Right lung (tissue), 10 donors: Measurements from ENCODE around the gene FOLR1. TPM values are rescaled to one million over a fixed set of nuclear protein-coding genes. Genes with fewer than 3 reads are reported as not detected.
"Not testable (repeated sequence)": the region's sequence is repeated elsewhere in the genome, so short reads cannot be mapped to it uniquely, and the experiment has no call there.

Experiments
- DNase-seq, 2 donors: peaks; one replicate each; pipeline ENCODE4 v3.0.0-alpha.2; 2013
- long read RNA-seq, 8 donors: transcript quantifications; one replicate each; lab custom pipeline, GENCODE V29; 2026
- polyA plus RNA-seq, 5 donors: library from polyadenylated mRNA; unstranded; fragments of 120-200 nt; gene quantifications; one replicate each; pipeline versions ENCODE4 v1.2.1 to v1.2.3, GENCODE V29; 2013; ENCODE audit warnings: inconsistent platforms in 1 of 5, low replicate concordance in 1 of 5; ENCODE audit not compliant: insufficient read length in 5 of 5, insufficient read depth in 1 of 5

FOLR1 gene
- polyA plus RNA-seq = 10 to 100 TPM; 52.6 to 97.6 (median 70.6) TPM
- long read RNA-seq, donor 1, transcript FOLR1-202 (4 exons, 996 nt) = major isoform, 43 of 114 reads
- long read RNA-seq, donor 1, transcript FOLR1-201 (5 exons, 1,130 nt) = minor isoform, 27 of 114 reads
- long read RNA-seq, donor 1, transcript FOLR1-204 (6 exons, 1,061 nt) = minor isoform, 31 of 114 reads
- long read RNA-seq, donor 1, partial matches to known transcripts = 13 of 114 reads
- long read RNA-seq, donor 1, other reads (novel, unspliced or antisense) = 0 of 114 reads
- long read RNA-seq, donor 2, transcript FOLR1-204 (6 exons, 1,061 nt) = major isoform, 6 of 22 reads
- long read RNA-seq, donor 2, transcript FOLR1-201 (5 exons, 1,130 nt) = minor isoform, 5 of 22 reads
- long read RNA-seq, donor 2, partial matches to known transcripts = 8 of 22 reads
- long read RNA-seq, donor 2, other reads (novel, unspliced or antisense) = 0 of 22 reads
- long read RNA-seq, donor 3, transcript FOLR1-201 (5 exons, 1,130 nt) = minor isoform, 10 of 69 reads
- long read RNA-seq, donor 3, transcript FOLR1-204 (6 exons, 1,061 nt) = major isoform, 16 of 69 reads
- long read RNA-seq, donor 3, transcript FOLR1-202 (4 exons, 996 nt) = minor isoform, 15 of 69 reads
- long read RNA-seq, donor 3, partial matches to known transcripts = 28 of 69 reads
- long read RNA-seq, donor 3, other reads (novel, unspliced or antisense) = 0 of 69 reads
- long read RNA-seq, donor 4, transcript FOLR1-204 (6 exons, 1,061 nt) = minor isoform, 5 of 19 reads
- long read RNA-seq, donor 4, transcript FOLR1-202 (4 exons, 996 nt) = major isoform, 11 of 19 reads
- long read RNA-seq, donor 4, partial matches to known transcripts = 0 of 19 reads
- long read RNA-seq, donor 4, other reads (novel, unspliced or antisense) = 0 of 19 reads
- long read RNA-seq, donor 5, transcript FOLR1-201 (5 exons, 1,130 nt) = minor isoform, 9 of 47 reads
- long read RNA-seq, donor 5, transcript FOLR1-202 (4 exons, 996 nt) = major isoform, 18 of 47 reads
- long read RNA-seq, donor 5, transcript FOLR1-204 (6 exons, 1,061 nt) = minor isoform, 11 of 47 reads
- long read RNA-seq, donor 5, partial matches to known transcripts = 8 of 47 reads
- long read RNA-seq, donor 5, other reads (novel, unspliced or antisense) = 0 of 47 reads
- long read RNA-seq, donor 6, transcript FOLR1-202 (4 exons, 996 nt) = major isoform, 47 of 96 reads
- long read RNA-seq, donor 6, transcript FOLR1-204 (6 exons, 1,061 nt) = minor isoform, 17 of 96 reads
- long read RNA-seq, donor 6, transcript FOLR1-201 (5 exons, 1,130 nt) = minor isoform, 17 of 96 reads
- long read RNA-seq, donor 6, partial matches to known transcripts = 11 of 96 reads
- long read RNA-seq, donor 6, other reads (novel, unspliced or antisense) = 0 of 96 reads
- long read RNA-seq, donor 7, transcript FOLR1-204 (6 exons, 1,061 nt) = minor isoform, 15 of 53 reads
- long read RNA-seq, donor 7, transcript FOLR1-201 (5 exons, 1,130 nt) = minor isoform, 13 of 53 reads
- long read RNA-seq, donor 7, transcript FOLR1-202 (4 exons, 996 nt) = major isoform, 17 of 53 reads
- long read RNA-seq, donor 7, partial matches to known transcripts = 8 of 53 reads
- long read RNA-seq, donor 7, other reads (novel, unspliced or antisense) = 0 of 53 reads
- long read RNA-seq, donor 8, transcript FOLR1-204 (6 exons, 1,061 nt) = major isoform, 5 of 13 reads
- long read RNA-seq, donor 8, partial matches to known transcripts = 5 of 13 reads
- long read RNA-seq, donor 8, other reads (novel, unspliced or antisense) = 0 of 13 reads

- DNase-seq = no peak
Measured at GRCh38 chr11:72191961-72192381, at the start of gene FOLR1. Gene FOLR1, plus strand, starts transcription at chr11:72192140. Its CDS starts 34 bp downstream, at chr11:72192174.

- DNase-seq = not testable (repeated sequence)
Measured at GRCh38 chr11:72142543-72142942, 49.4 kb upstream of the FOLR1 start.

- DNase-seq = no peak
Measured at GRCh38 chr11:72144807-72145565, 47.0 kb upstream of the FOLR1 start.

- DNase-seq = no peak
Measured at GRCh38 chr11:72146625-72147024, 45.3 kb upstream of the FOLR1 start.

- no peak for DNase-seq
Measured at GRCh38 chr11:72150882-72151281, 41.1 kb upstream of the FOLR1 start.

GRCh38 chr11:72153874-72154273 lies 38.1 kb upstream of the FOLR1 start:
- not testable (repeated sequence) for DNase-seq

GRCh38 chr11:72154816-72155215 lies 37.1 kb upstream of the FOLR1 start:
- no peak for DNase-seq

- DNase-seq = no peak
Measured at GRCh38 chr11:72155751-72156150, 36.2 kb upstream of the FOLR1 start.

- no peak for DNase-seq
Measured at GRCh38 chr11:72157131-72157530, 34.8 kb upstream of the FOLR1 start.

GRCh38 chr11:72160319-72160718 lies 31.6 kb upstream of the FOLR1 start:
- no peak for DNase-seq

GRCh38 chr11:72162891-72163492 lies 28.9 kb upstream of the FOLR1 start:
- no peak for DNase-seq

- DNase-seq = not testable (repeated sequence)
Measured at GRCh38 chr11:72164187-72164586, 27.8 kb upstream of the FOLR1 start.

- DNase-seq = not testable (repeated sequence)
Measured at GRCh38 chr11:72169046-72169555, 22.8 kb upstream of the FOLR1 start.

GRCh38 chr11:72169754-72170153 lies 22.2 kb upstream of the FOLR1 start:
- DNase-seq = not testable (repeated sequence)

GRCh38 chr11:72172043-72172442 lies 19.9 kb upstream of the FOLR1 start:
- DNase-seq = not testable (repeated sequence)

GRCh38 chr11:72173291-72173690 lies 18.6 kb upstream of the FOLR1 start:
- no peak for DNase-seq

GRCh38 chr11:72174302-72175070 lies 17.5 kb upstream of the FOLR1 start:
- DNase-seq = no peak

- no peak for DNase-seq
Measured at GRCh38 chr11:72177656-72178055, 14.3 kb upstream of the FOLR1 start.
